ENCODE results near the gene FAXC.
"Not testable (repeated sequence)": the region's sequence is repeated elsewhere in the genome, so short reads cannot be mapped to it uniquely, and the experiment has no call there.

The FAXC gene

GRCh38 chr6:99285881-99286280 is 63.6 kb downstream of the FAXC start:
- no peak for DNase-seq (ENCODE audit: low read depth in 2 of 2)

- DNase-seq (ENCODE audit: low read depth in 2 of 2) = no peak
Observed at GRCh38 chr6:99282479-99283062, 66.9 kb downstream of the FAXC start.

GRCh38 chr6:99276747-99277146 is 72.7 kb downstream of the FAXC start:
- no peak for DNase-seq (ENCODE audit: low read depth in 2 of 2)

GRCh38 chr6:99270826-99271225 is 78.6 kb downstream of the FAXC start:
- no peak for DNase-seq (ENCODE audit: low read depth in 2 of 2)

GRCh38 chr6:99270030-99270429 is 79.4 kb downstream of the FAXC start:
- DNase-seq (ENCODE audit: low read depth in 2 of 2) = no peak

- no peak for DNase-seq (ENCODE audit: low read depth in 2 of 2)
Observed at GRCh38 chr6:99269207-99269606, 80.3 kb downstream of the FAXC start.

- DNase-seq (ENCODE audit: low read depth in 2 of 2) = not testable (repeated sequence)
Observed at GRCh38 chr6:99266996-99267395, 82.5 kb downstream of the FAXC start.

- not testable (repeated sequence) for DNase-seq (ENCODE audit: low read depth in 2 of 2)
Observed at GRCh38 chr6:99265447-99265846, 84.0 kb downstream of the FAXC start.

GRCh38 chr6:99254616-99255550 is 94.6 kb downstream of the FAXC start:
- DNase-seq (ENCODE audit: low read depth in 2 of 2) = no peak

GRCh38 chr6:99253271-99253670 is 96.2 kb downstream of the FAXC start:
- no peak for DNase-seq (ENCODE audit: low read depth in 2 of 2)

- DNase-seq (ENCODE audit: low read depth in 2 of 2) = no peak
Observed at GRCh38 chr6:99252421-99252820, 97.1 kb downstream of the FAXC start.

GRCh38 chr6:99250476-99250875 is 99.0 kb downstream of the FAXC start:
- no peak for DNase-seq (ENCODE audit: low read depth in 2 of 2)

GRCh38 chr6:99246602-99247001 is 102.9 kb downstream of the FAXC start:
- no peak for DNase-seq (ENCODE audit: low read depth in 2 of 2)

- no peak for DNase-seq (ENCODE audit: low read depth in 2 of 2)
Observed at GRCh38 chr6:99241905-99242534, 107.5 kb downstream of the FAXC start.

- no peak for DNase-seq (ENCODE audit: low read depth in 2 of 2)
Observed at GRCh38 chr6:99236010-99236409, 113.5 kb downstream of the FAXC start.

GRCh38 chr6:99233219-99233618 is 116.3 kb downstream of the FAXC start:
- DNase-seq (ENCODE audit: low read depth in 2 of 2) = no peak

GRCh38 chr6:99232056-99232455 is 117.4 kb downstream of the FAXC start:
- no peak for DNase-seq (ENCODE audit: low read depth in 2 of 2)

GRCh38 chr6:99225172-99225571 is 124.3 kb downstream of the FAXC start:
- no peak for DNase-seq (ENCODE audit: low read depth in 2 of 2)
